SIG-M5 (cell line): ENCODE data around the gene ARID3B.
"Not testable (repeated sequence)": the region's sequence is repeated elsewhere in the genome, so short reads cannot be mapped to it uniquely, and the experiment has no call there.

Experiments
- DNase-seq: peaks from one replicate; lab custom pipeline; 2025; lab: John Stamatoyannopoulos, UW

Gene ARID3B

DNA sequence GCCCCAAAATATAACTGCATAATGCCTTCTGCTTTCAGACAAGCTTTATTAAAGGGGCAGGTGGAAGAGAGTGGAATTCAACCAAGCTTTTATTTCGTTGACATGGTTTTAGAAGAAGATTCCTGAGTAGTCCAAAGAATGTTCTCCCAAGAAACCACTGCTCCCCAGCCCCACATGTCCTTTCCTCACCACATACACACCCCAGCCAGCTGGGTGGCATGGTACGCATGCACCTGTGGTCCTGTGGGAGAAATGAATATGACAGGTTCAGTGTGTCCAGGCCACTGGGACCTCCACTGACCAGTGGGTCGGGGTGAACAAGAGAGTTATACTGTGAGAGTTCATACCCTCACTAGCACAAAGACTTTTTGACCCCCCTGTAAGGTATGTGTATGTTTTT, 30.2 kb downstream of the ARID3B start:
- no peak for DNase-seq

DNA sequence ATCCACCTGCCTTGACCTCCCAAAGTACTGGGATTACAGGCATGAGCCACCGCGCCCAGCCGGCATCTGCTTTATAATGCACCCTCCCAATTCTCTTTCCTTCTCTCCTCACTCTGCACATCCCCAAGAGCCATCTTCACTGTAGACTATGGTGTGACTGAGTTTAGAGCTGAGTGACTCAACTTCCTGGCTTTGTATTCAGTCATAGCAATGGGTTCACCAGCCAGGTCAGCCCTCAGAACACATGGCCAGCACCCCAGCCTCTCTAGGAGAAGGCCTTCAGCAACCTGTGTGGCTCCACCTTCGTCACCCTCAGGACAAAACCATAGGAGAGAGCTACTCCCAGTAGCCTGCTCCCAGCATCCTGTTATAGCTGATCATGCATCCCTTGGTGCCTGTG, 33.0 kb downstream of the ARID3B start:
- no peak for DNase-seq

DNA sequence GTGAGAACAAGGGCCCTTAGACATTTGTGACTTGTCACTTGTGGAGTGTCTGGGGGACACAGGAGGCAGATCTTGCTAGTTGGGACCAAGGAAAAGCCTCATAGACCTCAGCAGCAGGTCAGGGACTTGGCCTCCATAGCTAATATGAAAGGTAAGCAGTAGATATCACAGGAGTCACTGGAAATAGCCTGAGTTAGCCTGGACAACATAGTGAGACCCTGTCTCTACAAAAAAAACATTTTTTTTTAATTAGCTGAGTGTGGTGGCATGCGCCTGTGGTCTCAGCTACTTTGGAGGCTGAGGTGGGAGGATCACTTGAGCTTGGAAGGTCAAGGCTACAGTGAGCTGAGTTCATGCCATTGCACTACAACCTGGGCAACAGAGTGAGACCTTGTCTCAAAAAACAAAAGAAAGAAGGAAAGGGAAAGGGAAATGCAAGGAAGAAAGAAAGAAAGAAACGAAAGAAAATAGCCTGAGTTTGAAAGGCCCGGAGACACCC, 37.5 kb downstream of the ARID3B start:
- DNase-seq: no peak

DNA sequence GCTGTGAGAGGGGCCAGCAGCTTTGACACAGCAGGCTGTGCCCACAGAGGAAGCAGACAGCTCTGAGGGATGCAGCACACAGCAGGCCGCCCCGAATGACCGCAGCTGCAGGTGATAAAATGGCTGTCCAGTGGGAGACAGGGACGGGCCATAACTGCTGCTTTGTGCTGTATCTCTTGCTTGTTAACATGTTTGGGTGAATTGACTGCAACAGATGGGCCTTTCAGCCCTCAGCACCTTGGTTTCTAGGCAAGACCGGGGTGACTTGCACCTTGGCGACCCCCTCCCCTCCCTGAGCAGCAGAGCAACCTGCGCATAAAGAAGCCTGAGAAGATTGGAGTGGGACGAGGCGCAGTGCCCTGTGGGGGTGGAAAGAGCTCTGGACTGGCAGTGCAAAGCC, 38.0 kb downstream of the ARID3B start:
- no peak for DNase-seq

DNA sequence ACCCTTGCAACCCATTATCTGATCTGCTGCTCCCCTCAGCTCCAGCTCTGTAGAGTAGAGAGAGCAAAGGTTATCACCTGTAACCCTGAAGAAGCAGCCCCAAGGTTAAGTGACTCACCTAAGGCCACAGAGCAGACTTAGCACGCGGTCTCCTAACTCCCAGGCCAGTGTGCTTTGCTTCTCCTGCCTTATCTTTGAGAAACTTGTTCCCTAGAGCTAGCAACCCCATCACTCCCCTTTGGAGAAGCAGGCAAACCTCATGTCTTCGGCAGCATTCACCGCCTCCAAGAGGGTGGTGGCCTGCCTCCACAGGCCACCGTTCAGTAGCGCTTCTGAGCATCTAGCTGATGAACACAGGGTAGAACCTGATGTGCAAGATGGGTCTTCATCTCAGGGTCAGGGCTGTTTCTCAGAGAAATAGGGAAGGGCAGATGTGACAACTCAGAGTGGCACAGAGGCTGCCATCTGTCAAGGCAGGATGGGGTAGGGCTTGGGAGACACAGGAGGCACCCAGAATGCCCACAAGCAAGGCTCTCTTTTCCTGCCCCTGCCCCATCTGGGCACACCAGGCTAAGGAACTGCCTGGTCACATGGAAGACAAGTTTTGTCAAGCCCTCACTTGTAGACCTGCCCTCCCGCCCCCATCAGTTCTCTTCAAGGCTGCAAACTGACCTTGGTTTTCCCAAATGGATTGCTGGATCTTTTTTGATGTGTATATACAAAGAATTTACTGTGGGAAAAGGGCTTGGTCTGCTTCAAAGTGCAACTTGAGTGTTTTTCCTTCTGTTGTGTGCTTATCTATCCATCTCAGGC, 39.7 kb downstream of the ARID3B start:
- DNase-seq: no peak

DNA sequence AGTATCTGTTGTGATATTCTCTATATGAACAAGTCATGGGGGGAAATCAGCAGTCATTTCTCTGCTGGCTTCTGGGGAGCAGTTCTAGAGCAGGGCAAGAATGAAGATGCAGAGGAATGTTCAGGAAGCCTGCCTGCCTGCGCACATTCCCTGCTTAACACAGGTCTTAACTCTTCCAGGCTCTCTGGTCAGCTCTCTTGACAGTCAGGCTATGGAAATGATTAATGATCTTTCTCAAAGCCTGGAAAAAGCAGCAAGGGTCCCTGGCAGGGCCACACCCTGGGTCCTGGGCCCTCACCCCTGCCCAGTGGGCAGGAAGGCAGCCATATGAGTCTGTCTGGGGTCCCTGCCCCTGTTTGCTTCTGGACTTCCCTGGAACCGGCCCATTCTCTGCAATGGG, 43.2 kb downstream of the ARID3B start:
- no peak for DNase-seq

DNA sequence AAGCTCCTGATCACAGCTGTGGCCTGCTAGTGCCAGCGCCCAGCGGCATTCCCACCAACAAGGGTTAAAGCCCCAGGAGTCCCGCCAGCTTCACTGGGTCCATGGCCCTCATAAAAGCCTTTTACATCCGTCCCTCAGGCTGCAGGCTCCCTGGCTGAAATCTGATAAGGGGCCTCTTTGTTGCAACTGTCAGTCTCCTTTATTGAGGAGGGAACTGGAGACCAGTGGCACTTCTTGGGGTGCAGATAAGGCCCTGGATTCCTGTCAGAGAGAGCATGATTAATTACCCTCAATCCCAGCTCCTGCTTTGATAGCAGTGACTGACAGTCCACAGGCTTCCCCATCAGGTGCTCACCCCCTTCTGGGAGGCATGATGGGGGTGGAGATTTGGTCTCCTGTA, 43.8 kb downstream of the ARID3B start:
- DNase-seq: no peak

DNA sequence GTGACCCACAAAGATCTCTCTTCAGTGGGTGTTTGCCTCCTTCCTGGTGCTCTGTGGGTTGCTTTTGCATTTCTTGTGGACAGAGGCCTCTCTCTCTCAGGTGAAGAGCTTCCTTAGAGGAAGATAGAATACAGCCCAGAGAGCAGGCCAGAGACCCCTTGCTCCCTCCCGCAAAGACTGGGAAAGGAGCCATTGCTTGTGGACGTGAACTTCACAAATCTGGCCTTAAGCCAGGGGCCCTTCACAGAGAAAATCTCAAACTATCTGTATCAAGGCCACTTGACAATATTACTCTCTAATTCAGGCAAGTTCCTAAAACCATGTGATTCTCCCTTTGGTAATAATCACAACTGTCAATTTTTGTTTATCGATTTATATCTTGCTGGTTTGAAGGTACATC, 44.2 kb downstream of the ARID3B start:
- DNase-seq: no peak

DNA sequence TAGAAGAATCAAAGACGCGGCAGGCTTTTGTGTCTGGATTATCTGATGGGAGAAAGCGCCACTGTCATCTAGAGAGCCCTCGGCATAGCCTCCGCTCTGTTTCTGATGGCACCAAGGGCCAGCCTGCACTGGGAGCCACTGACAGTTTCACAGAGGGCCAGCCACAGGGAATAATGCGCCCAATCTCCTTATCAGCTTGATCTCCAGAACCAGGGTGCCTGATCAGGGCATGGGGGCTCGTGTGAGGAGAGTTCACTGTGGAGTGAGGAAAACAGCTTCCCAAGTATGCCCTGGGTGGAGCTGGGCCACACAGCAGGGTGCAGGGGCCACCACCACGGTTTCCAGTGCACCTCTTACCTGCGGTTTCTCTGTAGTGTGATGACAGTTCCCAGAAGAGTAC, 44.8 kb downstream of the ARID3B start:
- DNase-seq: no peak

DNA sequence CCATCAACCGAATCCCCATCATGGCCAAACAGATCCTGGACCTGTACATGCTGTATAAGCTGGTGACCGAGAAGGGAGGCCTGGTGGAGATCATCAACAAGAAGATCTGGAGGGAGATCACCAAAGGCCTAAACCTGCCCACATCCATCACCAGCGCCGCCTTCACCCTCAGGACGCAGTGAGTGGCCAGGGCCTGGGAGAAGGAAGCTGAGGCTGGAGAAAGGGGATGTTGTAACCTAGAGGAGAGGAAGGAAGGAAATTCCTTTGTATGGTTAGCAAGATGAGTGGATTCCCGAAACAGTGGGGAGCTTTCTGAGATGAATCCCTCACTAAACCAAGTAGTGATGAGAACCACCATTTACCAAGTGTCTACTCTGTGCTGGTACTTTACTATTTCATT, 48.8 kb downstream of the ARID3B start:
- DNase-seq: no peak

DNA sequence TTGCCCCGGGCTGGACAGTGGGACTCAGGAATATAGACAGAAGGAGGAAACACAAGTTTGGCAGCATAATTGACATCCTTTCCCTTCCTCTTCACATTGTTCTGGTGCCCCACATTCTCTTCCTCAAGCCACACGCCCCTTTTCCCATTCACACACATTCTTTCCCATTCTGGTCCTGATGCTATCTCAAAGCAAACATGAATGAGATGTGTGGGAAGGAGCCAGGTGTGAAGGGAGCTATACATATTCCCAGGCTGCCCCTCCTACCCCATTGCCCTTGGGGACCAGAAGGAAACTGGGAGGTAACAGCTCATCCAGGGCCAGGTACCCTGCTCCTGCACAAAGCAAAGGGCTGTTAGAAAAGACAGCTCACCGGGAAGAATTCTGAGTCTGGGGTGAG, 51.2 kb downstream of the ARID3B start:
- no peak for DNase-seq

DNA sequence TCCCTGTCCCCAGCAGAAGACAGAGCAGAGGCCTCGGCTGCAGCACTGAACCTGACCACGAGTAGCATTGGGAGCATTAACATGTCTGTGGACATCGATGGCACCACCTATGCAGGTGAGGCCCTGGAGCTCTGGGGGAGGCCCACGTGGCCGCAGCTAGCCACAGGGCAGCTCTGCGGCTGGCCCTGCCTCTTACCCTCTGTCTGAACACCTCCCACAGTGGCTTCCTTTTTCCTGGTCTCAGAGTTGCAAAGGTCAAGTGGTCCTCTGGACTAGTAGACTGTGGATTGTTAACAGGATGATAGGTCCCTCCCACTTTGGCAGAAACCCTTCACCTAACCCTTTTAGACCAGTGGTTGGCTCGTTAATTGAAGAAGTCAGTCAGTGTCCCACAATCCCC, 52.1 kb downstream of the ARID3B start:
- DNase-seq: no peak

DNA sequence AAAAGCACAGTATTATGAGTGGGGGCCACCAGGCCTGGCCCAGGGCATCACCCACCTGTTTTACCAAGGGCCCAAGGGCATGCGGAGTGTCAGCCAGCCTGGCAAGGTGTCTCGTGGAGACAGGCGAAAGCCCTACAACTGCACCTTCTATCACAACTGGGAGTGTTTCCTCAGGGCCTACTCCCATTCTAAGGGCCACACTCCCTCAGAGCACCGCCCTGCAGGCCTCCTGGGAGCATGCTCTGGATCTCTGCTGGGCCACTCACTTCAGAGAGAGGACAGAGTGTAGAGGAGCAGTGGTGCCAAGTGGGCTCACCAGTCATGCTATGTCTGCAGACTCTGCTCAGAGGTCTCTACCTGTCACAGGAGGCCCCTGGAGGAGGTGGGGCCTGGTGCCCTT, 53.4 kb downstream of the ARID3B start:
- DNase-seq: no peak

DNA sequence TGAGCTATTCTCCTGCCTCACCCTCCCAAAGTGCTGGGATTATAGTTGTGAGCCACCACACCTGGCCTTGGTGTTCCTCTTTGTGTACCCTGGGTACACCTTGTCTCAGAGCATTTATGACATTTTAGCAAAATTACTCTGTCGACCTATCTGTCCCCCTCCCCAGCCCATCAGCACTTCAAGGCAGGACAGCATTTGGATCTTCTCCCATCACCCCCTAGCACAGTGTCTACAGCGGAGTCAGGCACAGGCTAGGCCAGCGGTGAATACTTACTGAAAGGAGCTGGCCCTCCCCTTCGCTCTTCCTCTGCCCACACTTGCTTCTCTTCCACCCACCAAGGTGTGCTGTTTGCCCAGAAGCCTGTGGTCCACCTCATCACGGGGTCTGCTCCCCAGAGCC, 54.3 kb downstream of the ARID3B start:
- DNase-seq: no peak

DNA sequence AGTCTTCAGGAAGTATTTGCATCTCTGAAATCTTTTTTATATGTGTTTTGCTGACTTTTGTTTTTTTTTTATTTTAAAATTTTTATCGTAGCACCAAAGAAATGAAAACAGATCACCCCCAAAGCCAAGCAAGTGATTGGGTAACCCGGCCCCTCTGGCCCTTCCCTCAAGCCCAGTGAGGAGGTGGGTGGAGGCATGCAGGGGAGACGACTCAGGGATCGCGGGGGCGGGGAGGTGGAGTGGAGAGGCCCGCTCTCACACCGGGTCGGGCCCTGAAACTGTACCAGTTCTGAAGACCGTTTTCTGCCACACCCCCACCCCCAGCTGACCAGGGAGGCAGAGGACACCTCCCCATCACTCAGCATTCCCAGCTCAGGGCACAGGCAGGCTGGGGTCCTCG, 55.7 kb downstream of the ARID3B start:
- DNase-seq: not testable (repeated sequence)

DNA sequence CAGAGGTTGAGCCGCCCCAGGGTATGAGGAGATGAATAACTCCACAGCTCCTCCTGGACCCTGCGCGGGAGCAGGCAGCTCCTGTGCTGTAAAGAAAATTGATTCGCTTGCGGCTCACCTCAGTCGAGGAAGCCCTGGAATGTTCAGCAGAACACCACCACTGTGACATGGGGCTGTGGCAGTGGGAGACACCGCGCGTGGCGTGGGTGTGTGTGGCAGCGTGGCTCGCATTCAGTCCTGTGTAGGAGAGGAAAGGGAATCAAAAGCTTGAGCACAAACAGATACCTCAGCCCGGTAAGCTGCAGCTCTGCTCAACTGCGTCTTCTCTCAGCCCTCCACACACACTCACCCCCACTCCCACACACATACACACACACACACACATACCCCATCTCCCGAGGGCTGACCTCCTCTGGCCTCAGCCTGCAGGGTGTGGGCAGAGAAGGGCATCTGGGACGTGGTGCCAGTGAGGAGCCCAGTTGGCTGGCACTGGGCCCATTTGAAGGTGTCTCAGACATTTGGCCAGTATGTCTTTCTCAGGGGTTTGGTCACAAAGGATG, 56.2 kb downstream of the ARID3B start:
- DNase-seq: not testable (repeated sequence)

DNA sequence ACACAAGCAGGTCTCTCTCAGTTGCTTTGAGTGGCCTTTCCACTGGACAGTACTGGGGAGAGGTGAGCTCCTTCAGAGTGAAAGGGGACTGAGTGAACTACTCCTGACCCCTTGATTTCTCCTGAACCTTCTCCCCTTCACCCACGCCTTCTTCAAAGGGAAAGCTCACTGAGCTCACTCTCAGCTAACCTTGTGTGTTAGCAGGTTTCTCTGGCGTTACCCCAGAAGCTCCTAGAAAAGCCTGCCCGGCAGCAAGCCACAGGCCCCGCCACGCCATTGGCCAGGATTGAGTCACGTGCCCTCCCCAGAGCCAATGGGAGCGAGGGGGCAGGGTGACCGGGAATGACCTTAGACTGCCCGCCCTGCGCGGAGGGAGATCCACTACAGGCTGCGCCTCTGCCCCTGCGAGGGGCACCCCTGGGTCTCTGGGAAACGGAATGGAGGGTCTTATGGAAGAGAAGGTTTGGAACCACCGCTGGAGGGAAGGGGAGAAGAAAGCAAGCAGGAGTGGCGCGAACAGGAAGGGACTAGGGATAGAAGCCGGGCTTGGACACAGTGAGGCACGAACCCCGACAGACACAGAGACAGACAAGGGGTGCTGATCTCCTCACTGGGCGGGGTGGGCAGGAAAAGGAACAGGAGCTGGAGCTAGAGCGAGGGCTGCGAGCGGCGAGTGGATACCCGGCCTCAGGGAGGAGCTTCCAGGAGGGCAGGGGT, 57.3 kb downstream of the ARID3B start:
- no peak for DNase-seq

DNA sequence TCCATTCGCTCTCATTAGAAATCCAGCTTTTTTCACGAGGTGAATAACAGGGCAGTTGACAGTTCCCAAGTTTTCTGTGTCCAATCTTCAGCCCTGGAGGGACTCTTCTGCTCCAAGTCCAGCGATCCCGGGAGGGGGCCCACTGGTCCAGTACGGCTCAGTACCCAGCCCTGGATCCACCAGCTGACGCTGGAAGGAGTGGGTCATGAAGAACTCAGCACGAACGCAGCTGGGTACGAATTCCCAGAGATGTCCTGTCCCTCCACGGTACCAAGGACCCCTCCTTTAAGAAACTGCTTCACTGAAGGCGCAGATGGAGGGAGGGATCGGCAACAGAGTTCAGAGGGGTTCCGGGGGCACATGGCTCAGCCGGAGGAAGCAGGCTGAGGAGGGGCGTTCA, 58.1 kb downstream of the ARID3B start:
- no peak for DNase-seq

DNA sequence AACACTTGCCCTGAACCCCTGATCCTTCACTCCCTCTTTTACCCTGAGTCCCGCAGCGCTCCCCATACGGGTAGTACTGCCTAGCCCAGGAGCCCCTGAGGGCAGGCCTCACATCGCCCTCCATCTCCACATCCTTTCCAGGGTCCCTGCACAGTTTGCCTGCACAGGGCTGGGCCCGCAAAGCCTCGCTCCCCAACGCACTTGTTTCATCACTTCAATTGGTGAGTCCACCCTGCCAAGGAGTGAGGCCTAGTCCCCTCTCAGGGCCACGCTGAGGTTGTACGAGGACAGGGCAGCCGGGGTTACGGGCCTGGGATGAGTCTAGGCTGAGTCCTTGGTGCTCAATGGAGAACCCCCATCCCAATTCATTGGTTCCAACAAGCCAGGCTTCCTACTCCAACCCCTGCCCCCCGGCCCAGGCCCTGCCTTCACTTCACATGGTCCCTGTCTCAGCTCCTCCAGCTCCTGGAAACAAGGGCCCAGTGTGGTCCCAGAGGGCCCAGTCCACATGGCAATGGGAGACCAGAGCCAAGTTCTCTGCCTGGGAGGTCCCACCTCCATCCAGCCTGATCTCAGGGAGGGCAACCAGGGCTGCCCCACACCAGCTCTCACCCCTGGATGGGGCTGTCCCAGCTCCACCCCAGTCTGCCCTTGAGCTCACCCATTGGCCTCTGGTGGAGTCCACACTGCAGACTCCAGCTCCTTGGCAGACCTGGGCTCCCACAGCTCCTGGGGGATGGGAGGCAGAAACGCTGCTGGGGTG, 62.2 kb downstream of the ARID3B start:
- no peak for DNase-seq

DNA sequence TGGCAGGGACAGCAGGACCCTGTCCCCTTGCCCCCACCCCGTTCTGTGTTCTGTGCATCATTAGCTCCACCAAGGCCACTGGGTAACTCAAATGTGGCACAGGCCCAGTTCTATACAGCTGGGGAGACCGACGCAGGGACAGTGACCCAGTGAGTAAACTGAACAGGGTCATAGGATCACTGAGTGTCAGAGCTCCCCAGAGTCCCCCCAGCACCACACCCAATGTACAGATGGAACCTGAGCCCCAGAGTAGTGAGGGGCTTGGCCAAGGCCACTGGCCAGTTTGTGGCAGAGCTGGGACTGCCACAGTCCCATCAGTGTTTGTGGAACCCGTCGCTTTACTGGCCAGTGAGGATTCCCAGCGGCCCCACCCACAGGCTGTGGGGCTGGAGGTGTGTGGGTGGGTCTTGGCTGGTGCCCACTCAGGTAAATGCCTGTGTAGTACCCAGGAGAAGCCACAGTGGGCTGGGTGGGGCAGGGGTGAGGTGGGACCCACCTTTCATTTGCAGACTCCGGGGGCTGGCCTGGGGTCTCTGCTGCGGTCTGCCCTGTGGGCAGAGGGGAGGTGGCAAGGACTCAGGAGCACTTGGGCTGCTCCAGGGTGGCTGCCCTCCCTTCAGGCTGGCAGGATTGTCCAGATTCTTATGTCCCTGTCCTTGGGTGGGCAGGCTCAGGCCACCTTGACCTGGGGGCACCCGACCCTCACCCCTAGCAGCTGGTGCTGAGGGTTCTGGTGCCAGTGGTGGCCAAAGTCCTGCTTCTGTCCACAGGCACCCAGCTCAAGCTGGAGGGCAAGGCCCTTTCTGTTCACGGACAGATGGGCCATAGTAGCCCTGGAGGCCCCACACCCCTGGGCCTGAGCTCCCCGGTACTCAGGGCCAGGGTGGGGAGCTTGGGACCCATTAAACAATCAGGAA, 63.0 kb downstream of the ARID3B start:
- DNase-seq: no peak
